ENCODE results near the gene SMIM10L1. TPM values are rescaled to one million over a fixed set of nuclear protein-coding genes. Genes with fewer than 3 reads are reported as not detected.

The SMIM10L1 gene
- total RNA-seq, 4 donors from 2014 or later: 1.9 to 3.5 (median 2.9) TPM

DNA sequence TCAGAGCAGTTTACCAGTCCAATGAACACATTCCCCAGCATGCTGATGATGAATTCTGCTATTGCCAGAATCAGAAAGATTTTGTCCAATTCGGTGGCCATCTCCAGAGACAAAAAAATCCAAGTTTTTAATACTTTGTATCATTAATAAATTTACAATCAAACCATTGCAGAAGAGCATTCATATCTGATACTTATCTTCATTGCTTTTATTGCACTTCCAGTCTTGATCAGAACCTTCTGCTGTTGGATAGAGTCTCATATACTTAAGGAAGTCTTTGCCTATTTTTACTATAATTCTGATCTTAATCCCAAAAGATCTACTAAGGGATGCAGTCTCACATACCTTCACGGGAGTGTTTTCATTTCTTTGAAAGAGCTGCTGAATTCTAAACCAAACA is 15.8 kb downstream of the SMIM10L1 start, which contains the start of gene TAS2R42:
Gene TAS2R42 (minus strand): TSS at position 101 of the 400 bp plus-strand sequence. CDS start 0 bp downstream, at position 101.
- intact Hi-C loops (cut with DNase I; ENCODE audit: low total_unique reads): no loop called here
- 56 to 63% methylated on average over 2 of the region's 2 CpGs for WGBS, 2 donors
- H3K4me3 ChIP-seq (ENCODE audit: low read depth, poor library complexity, severe bottlenecking): no peak within 1 kb of the TSS
- TF ChIP-seq, protein P1, sequence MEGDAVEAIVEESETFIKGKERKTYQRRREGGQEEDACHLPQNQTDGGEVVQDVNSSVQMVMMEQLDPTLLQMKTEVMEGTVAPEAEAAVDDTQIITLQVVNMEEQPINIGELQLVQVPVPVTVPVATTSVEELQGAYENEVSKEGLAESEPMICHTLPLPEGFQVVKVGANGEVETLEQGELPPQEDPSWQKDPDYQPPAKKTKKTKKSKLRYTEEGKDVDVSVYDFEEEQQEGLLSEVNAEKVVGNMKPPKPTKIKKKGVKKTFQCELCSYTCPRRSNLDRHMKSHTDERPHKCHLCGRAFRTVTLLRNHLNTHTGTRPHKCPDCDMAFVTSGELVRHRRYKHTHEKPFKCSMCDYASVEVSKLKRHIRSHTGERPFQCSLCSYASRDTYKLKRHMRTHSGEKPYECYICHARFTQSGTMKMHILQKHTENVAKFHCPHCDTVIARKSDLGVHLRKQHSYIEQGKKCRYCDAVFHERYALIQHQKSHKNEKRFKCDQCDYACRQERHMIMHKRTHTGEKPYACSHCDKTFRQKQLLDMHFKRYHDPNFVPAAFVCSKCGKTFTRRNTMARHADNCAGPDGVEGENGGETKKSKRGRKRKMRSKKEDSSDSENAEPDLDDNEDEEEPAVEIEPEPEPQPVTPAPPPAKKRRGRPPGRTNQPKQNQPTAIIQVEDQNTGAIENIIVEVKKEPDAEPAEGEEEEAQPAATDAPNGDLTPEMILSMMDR (IDR thresholded peaks at IDR 0.05): no peak
- no peak for TF ChIP-seq POLR2A (IDR thresholded peaks at IDR 0.05)
- no peak for DNase-seq (ENCODE audit: low spot score in 2 of 2)

- TF ChIP-seq, protein P1 (IDR thresholded peaks at IDR 0.05): no peak
- TF ChIP-seq POLR2A (IDR thresholded peaks at IDR 0.05): no peak
- no peak overlapping the region for H3K4me3 ChIP-seq (ENCODE audit: low read depth, poor library complexity, severe bottlenecking)
- intact Hi-C loops (cut with DNase I; ENCODE audit: low total_unique reads): no loop called here
- DNase-seq (ENCODE audit: low spot score in 2 of 2): no peak
Observed at GRCh38 chr12:11202811-11203210, 31.8 kb downstream of the SMIM10L1 start.

DNA sequence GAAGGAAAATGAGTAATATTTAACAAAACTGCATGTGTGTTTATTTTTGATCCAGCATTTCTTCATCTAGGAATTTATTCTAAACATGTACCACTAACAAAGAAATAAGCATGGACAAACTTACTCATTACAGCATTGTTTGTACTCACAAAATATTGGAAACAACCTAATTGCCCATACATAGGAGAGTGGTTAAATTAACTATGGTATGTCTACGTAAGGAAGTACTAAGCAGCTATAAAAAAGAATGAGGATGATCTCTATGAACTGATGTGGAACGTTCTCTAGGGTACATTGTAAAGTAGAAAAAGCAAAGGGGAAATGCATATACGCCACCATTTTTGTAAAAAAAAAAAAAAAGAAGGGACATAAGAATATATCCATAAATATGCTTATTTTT is 33.2 kb downstream of the SMIM10L1 start:
- H3K4me3 ChIP-seq (ENCODE audit: low read depth, poor library complexity, severe bottlenecking): no peak overlapping the region
- intact Hi-C loops (cut with DNase I; ENCODE audit: low total_unique reads): no loop called here
- TF ChIP-seq, protein P1 (IDR thresholded peaks at IDR 0.05): no peak
- no peak for TF ChIP-seq POLR2A (IDR thresholded peaks at IDR 0.05)

DNA sequence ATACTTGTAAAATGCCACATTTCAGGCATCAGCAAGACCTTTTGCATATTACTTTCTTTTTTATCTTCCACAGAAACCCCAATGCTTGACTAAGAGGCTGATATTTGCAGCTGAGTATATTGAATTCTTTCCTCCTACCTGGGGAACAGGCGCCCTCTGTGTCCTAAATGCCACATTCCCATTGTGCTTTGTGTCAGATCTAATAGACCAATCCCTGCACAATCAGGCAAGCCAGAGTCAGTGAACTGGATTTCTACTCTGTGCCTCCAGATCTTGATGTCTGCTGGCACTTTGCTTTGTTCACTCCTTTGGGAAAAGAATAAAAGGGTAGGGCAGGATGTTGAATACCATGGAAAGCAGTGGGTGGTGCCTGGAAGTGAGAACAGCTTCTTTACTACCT is 38.1 kb downstream of the SMIM10L1 start:
- 55 to 58% methylated on average over 1 of the region's 1 CpG for WGBS, 2 donors
- no peak for TF ChIP-seq POLR2A (IDR thresholded peaks at IDR 0.05)
- no peak overlapping the region for H3K4me3 ChIP-seq (ENCODE audit: low read depth, poor library complexity, severe bottlenecking)
- no peak for DNase-seq (ENCODE audit: low spot score in 2 of 2)
- intact Hi-C loops (cut with DNase I; ENCODE audit: low total_unique reads): no loop called here

More for the DNA sequence above, 33.2 kb downstream of the SMIM10L1 start:
- WGBS, 2 donors: 93 to 94% methylated on average over 3 of the region's 3 CpGs
- DNase-seq (ENCODE audit: low spot score in 2 of 2): no peak

Other genes with a start within 250 kb of the SMIM10L1 start
- gene PRH2, start 242.0 kb upstream of the SMIM10L1 start, total RNA-seq: not detected
- 1 to 10 TPM in 1 of 4 donors, under 1 TPM in 3; 0.49 to 1.3 (median 0.73) TPM for gene TAS2R14, start 231.9 kb upstream of the SMIM10L1 start, total RNA-seq
- gene TAS2R50, start 184.3 kb upstream of the SMIM10L1 start, total RNA-seq: under 1 TPM in 2 of 4 donors, not detected in 2; 0.30 to 0.42 TPM
- 1 to 10 TPM in 1 of 4 donors, under 1 TPM in 3; 0.34 to 1.4 (median 0.66) TPM for gene TAS2R20, start 172.9 kb upstream of the SMIM10L1 start, total RNA-seq
- 1 to 10 TPM in 2 of 4 donors, under 1 TPM in 2; 0.34 to 7.0 (median 1.5) TPM for gene TAS2R19, start 148.6 kb upstream of the SMIM10L1 start, total RNA-seq
- 1 to 10 TPM in 1 of 4 donors, under 1 TPM in 2, not detected in 1; 0.27 to 1.1 (median 0.68) TPM for gene TAS2R31, start 139.8 kb upstream of the SMIM10L1 start, total RNA-seq
- 1 to 10 TPM in 1 of 4 donors, under 1 TPM in 2, not detected in 1; 0.57 to 1.1 (median 0.68) TPM for gene TAS2R46, start 108.9 kb upstream of the SMIM10L1 start, total RNA-seq
- gene TAS2R43, start 78.9 kb upstream of the SMIM10L1 start, total RNA-seq: 1 to 10 TPM in 2 of 4 donors, not detected in 2; 1.0 to 1.5 TPM
- gene TAS2R30, start 36.5 kb upstream of the SMIM10L1 start, total RNA-seq: 1 to 10 TPM; 1.8 to 3.2 (median 2.2) TPM
- gene TAS2R42, start 15.7 kb downstream of the SMIM10L1 start, total RNA-seq: not detected
- under 1 TPM in 1 of 4 donors, not detected in 3; 0.76 TPM for gene PRB3, start 98.5 kb downstream of the SMIM10L1 start, total RNA-seq
- gene PRB4, start 139.2 kb downstream of the SMIM10L1 start, total RNA-seq: not detected
- gene PRB2, start 224.4 kb downstream of the SMIM10L1 start, total RNA-seq: under 1 TPM in 2 of 4 donors, not detected in 2; 0.39 TPM